ENCODE measurements around the gene HRH2.
"Not testable (repeated sequence)": the region's sequence is repeated elsewhere in the genome, so short reads cannot be mapped to it uniquely, and the experiment has no call there.

HRH2 gene

DNA sequence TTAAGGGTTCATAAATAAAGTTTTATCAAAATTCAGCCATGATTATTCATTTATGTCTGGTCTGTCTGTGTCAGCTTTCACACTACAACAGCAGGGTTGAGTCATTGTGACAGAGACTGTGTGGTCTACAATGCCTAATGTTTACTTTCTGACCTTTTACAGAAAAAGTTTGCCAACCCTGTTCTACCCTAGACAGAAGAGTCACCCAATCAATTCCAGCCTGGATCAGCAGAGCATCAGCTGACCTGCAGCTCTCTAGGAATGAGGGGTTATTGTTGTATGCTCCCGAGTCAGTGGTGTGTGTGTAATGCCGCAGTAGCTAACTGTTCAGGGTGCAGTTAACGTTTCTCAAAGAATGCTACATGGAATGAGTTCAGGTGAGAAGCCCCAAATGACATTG, 87.3 kb downstream of the HRH2 start:
- no peak for DNase-seq

DNA sequence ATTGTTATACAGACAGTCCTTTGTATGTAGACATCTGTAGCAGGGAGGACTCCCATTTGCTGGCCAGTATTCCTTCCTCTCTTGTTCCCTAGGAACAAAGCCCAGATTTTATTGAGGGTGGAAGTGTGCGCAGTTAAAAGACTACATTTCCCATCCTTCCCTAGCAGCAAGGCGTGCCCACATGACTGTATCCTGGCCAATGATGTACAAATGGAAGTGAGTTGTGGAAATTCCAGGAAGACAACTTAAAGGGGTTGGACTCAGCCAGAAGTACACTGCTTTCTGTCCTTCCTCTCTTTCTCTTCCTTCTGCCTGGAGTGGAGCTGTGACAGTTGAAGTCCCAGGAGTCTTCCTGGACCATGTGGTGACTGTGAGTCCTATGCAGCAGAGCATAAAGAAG, 89.0 kb downstream of the HRH2 start:
- DNase-seq, result no peak

DNA sequence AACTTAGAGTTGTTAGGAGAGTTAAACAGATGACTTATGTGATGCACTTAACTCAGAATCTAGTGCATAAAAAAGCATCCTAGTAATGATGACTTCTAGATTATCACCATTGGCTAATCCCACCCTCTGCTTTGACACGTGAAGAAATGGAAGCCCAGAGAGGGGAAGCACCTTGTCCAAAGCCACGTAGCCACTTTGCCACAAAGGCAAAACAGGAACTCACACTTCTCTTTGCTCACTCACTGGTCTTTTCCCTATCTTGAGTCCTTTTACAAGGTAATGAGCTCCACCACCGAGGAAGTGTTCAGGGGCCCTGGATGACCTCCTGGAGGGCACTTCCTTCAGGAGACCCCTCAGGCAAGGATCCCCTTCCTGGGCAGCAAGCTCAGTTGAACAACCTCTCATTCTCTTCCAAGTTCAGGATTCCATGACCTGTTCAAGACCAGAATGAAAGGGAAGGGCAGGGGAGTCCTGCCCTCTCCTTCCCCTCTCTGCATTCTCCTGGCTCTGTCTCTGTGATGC, 89.7 kb downstream of the HRH2 start:
- no peak for DNase-seq

DNA sequence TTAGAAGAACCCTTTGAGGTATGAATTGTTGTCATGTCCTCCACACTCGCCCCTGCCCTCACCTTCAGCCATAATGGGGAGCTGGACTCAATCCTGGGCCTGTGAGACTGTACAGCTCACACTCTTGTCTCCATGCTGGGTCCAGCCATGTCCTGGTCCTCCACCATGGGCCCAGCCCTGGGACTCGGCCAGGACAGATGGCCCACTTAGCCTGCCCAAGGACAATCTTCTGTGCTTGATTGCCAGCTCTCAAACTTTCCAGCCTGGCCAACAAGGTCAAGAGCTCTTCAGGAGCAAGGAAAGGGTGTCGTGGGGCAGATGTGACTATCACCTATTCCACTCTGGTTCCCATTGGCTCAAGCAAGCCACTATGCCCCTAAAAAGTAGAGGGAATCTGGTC, 90.8 kb downstream of the HRH2 start:
- DNase-seq, result no peak

DNA sequence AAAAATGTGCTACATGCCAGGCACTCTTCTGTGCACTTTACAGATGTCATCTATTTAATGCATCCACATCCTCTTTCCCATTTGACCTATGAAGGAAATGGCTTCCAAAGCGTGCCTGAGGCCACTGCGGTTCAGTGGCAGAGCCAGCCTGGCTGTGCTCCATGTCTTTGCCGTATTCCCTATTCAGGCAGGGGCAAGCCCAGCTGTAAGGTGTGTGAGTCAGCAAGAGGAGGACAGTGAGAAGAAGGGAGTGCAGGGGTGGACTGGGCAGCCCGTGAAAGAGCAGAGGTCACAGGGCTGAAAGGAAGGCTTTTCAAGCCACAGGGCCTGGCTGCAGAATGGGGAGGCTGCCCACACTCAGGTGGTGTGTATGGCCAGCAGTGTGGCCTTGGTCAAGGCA, 91.7 kb downstream of the HRH2 start:
- no peak for DNase-seq

DNA sequence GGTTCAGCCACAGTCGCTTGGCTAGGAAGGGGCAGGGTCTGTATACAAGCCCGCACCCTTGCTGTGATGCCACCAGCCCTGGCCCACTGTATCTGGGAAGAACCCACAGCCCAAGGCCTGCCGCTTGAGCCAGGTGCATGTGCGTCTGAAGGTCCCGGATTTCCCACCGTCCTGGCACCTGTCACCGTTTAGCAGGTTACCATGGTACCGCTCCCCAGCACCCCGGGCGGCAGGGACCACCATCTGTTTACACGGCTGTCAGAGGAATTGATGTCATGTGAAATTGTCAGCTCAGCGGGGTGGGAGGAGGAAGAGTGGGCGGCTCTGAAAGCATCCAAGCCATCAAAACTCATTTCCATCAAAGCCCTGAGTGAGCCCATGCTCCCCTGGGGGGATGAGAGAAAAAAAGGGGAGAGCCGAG, 92.7 kb downstream of the HRH2 start:
- no peak for DNase-seq

DNA sequence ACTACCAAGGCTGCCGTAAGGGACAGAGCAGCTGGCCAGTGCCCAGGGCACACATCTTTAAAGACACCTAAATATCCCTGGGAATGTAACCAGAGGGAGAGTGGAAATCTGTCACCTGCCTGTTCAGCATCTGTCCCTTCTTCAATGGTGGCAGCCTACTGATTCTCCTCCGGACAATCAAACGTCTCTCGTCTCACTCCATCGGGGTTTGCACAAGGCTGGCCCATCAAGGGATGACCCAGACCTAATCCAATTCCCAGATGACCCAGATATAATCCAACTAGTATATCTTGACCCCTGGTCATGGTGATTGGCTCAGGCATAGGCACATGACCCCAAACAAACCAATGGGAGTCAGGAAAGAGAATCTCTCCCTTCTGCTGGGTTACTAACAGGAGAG, 93.5 kb downstream of the HRH2 start:
- DNase-seq, result no peak

DNA sequence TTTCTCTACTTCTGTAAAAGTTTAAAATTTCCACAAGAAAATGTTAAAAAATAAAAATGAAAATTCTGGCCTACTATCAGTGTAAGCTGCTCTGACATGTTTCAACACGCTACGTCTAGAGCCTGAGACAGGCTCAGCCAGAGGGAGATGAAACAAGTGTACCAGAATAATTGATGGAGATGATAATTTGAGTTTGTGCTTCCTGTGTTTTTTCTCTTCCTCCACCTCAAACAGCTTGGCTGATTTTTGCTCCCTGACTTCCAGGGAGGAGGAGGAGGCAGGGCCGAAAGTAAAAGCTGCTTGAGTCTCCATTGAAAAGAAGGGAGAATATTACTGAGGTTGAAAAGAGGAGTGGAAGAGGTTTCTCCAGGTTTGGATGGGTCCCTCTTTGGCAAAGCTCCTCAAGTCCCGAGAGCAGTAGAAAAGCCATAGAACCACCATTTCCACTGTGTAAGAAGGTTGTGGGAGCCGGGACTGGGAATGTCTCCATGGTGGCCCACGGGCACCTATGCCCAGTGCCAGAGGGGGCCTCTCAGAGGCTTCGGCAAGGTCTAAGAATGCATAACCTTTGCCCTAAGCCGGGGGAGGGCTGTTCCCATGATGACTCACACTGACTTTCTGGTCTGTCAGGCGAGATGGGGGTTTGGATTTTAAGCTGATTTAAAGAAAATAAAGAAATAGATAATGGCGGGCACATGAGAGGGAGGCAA, 95.1 kb downstream of the HRH2 start:
- DNase-seq, result no peak

DNA sequence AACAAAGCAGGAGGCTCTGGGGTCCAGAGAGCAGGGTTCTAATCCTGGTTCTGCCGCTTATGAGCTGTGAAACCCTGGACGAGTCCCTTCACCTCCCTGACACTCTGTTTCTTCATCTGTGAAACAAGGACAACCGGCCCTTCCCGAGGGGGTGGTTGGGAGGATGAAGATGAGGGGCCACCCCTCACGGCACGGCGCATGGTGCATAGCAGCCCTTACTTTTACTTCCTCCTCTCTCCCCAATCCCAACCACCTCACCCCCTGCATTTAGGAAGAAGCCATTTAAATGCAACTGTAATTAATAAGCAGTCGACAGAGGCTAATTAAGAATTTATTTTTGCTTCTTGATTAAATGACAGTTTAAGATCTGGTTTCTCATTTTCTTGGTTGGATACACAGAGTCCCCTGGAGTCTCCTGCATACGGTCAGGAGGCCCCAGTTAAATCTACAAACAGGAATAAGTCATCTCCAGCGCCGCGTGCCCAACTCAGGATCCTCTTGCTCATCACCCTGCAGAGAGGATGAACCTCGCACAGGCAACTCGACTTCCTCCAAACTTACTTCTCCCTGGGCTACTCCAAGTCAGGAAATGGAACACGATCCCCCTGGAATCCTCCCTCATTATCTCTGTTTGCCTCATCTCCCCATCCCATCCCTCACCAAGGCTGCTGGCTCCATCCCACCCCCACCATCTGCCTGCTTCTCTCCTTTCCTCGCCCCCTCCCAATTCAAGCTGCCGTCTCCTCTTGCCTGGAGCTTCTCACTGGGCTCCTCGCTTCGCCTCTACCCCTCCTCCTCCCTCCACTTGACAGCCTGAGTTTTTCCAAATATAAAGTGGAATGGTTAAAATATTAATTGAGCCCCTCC, 95.9 kb downstream of the HRH2 start:
- DNase-seq, result no peak

DNA sequence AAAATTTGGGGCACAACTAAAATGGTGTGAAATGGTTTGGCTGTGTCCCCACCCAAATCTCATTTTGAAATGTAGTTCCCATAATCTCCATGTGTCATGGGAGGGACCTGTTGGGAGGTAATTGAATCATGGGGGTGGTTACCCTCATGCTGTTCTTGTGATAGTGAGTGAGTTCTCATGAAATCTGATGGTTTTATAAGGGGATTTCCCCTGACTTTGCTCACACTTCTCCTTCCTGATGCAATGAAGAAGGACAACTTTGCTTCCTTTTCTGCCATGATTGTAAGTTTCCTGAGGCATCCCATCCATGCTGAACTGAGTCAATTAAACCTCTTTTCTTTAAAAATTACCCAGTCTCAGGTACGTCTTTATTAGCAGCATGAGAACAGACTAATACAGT, 102.1 kb downstream of the HRH2 start:
- DNase-seq, result not testable (repeated sequence)

Data from activated effector memory CD4-positive, alpha-beta T cell treated with Interleukin-2 at 50 U/mL for 16 hours (primary cell).